Measurements from ENCODE around the gene MAP3K4.

MAP3K4 gene

GRCh38 chr6:160951187-160952030 lies 40.2 kb upstream of the MAP3K4 start:
- no peak overlapping the region for H3K4me3 ChIP-seq (replicated peaks; ENCODE audit: low read depth, low read length)
- no peak for DNase-seq (ENCODE audit: extremely low read depth, low read depth)
- TF ChIP-seq CTCF (IDR thresholded peaks at IDR 0.05; ENCODE audit: low read depth, low read length, missing control alignments): no peak

GRCh38 chr6:160952633-160953281 lies 38.8 kb upstream of the MAP3K4 start:
- H3K4me3 ChIP-seq (replicated peaks; ENCODE audit: low read depth, low read length): no peak overlapping the region
- DNase-seq (ENCODE audit: extremely low read depth, low read depth): no peak
- TF ChIP-seq CTCF (IDR thresholded peaks at IDR 0.05; ENCODE audit: low read depth, low read length, missing control alignments): no peak

GRCh38 chr6:160955508-160956295 lies 35.9 kb upstream of the MAP3K4 start:
- no peak for TF ChIP-seq CTCF (IDR thresholded peaks at IDR 0.05; ENCODE audit: low read depth, low read length, missing control alignments)
- no peak overlapping the region for H3K4me3 ChIP-seq (replicated peaks; ENCODE audit: low read depth, low read length)
- no peak for DNase-seq (ENCODE audit: extremely low read depth, low read depth)

DNA sequence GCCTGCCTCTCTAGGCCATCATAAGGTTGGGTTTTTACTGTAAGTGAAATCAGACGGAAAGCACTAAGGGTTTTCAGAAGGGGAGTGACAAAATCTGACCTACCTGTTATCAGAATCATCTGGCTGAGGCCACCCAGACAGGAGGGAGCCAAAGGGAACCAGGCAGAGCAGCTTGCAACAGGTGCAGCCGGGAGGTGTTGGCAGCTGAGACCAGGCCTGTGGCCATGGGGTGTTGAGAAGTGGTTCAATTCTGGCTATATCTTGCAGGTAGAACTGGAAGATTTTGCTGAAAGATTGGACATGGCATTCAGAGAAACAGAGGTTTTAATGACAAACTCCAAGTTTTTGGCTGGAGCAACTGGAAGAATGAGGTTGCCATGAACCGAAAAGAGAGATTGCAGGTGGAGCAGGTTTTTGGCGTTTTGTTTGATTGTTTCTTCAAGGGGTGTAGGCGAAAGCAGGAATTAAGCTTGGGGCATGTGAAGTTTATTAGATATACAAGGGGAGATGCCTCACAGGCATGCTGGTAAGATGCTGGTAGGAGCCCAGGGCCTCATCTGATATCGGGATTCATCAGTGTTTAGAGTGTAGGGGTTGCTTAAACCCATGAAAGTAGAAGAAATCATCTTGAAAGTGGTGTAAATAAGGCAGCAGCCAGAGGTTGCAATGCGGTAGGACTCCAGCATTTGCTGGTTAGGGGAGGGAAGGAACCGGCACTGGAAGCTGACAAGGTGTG lies 35.1 kb upstream of the MAP3K4 start:
- DNase-seq (ENCODE audit: extremely low read depth, low read depth): no peak
- H3K4me3 ChIP-seq (replicated peaks; ENCODE audit: low read depth, low read length): no peak overlapping the region
- no peak for TF ChIP-seq CTCF (IDR thresholded peaks at IDR 0.05; ENCODE audit: low read depth, low read length, missing control alignments)

GRCh38 chr6:160959726-160960435 lies 31.7 kb upstream of the MAP3K4 start:
- no peak overlapping the region for H3K4me3 ChIP-seq (replicated peaks; ENCODE audit: low read depth, low read length)
- no peak for TF ChIP-seq CTCF (IDR thresholded peaks at IDR 0.05; ENCODE audit: low read depth, low read length, missing control alignments)
- DNase-seq (ENCODE audit: extremely low read depth, low read depth): no peak

- DNase-seq (ENCODE audit: extremely low read depth, low read depth): no peak
- H3K4me3 ChIP-seq (replicated peaks; ENCODE audit: low read depth, low read length): no peak overlapping the region
- TF ChIP-seq CTCF (IDR thresholded peaks at IDR 0.05; ENCODE audit: low read depth, low read length, missing control alignments): no peak
Measured at GRCh38 chr6:160960839-160961238, 30.7 kb upstream of the MAP3K4 start.

Data from HFF-Myc (cell line).